ENCODE results near the gene TRIML1.

GRCh38 chr4:188158336-188158735, 19.1 kb downstream of the TRIML1 start:
- TF ChIP-seq CTCF (conservative IDR thresholded peaks at IDR 0.05; ENCODE audit: low read length) (no peak), EZH2phosphoT487 (IDR thresholded peaks at IDR 0.05; ENCODE audit: borderline replicate concordance) (no peak)
